Measurements from ENCODE around the gene PFKFB3.

GRCh38 chr10:6224781-6225180, 22.0 kb downstream of the PFKFB3 start:
- TF ChIP-seq USF1 (IDR thresholded peaks at IDR 0.05) (no peak), YY1 (IDR thresholded peaks at IDR 0.05; ENCODE audit: low read depth) (no peak), EP300 (IDR thresholded peaks at IDR 0.05; ENCODE audit: borderline replicate concordance) (no peak), CEBPB (IDR thresholded peaks at IDR 0.05) (no peak), TAF1 (IDR thresholded peaks at IDR 0.05; ENCODE audit: low read depth) (no peak), RAD21 (IDR thresholded peaks at IDR 0.05; ENCODE audit: low read depth) (no peak), MAX (IDR thresholded peaks at IDR 0.05) (no peak), REST (IDR thresholded peaks at IDR 0.05; ENCODE audit: low read depth) (no peak)
